Neuron (in vitro differentiated cells): ENCODE measurements around the gene DDIT3.
A peak's percentile ranks its signal among the peaks of the same experiment; 100 is the strongest.
"Not testable (repeated sequence)": the region's sequence is repeated elsewhere in the genome, so short reads cannot be mapped to it uniquely, and the experiment has no call there.

Experiments
- H2AFZ ChIP-seq: one replicate; pipeline ENCODE4 v1.6.1; 2013; ENCODE audit warnings: low read depth, mild to moderate bottlenecking, inconsistent platforms, low read length, moderate library complexity
- H3K27me3 ChIP-seq: one replicate; pipeline ENCODE4 v1.6.1; 2013; ENCODE audit warnings: low read length; ENCODE audit not compliant: insufficient read depth
- H3K36me3 ChIP-seq: one replicate; pipeline ENCODE4 v1.6.1; 2013; ENCODE audit warnings: low read length; ENCODE audit not compliant: insufficient read depth
- H3K4me1 ChIP-seq: one replicate; pipeline ENCODE4 v1.6.1; 2013; ENCODE audit warnings: low read length; ENCODE audit not compliant: insufficient read depth
- H3K4me3 ChIP-seq: 2 replicates; pipeline ENCODE4 v1.5.1; 2013; ENCODE audit warnings: mild to moderate bottlenecking, low read length, moderate library complexity
- H3K9me3 ChIP-seq: one replicate; pipeline ENCODE4 v1.6.1; 2013; ENCODE audit warnings: low read length

Gene DDIT3

GRCh38 chr12:57518176-57518919 is 2.0 kb downstream of the DDIT3 start:
- peak overlapping the region; percentile 66 for H3K4me3 ChIP-seq
- peaks cover 44% of the 10 kb centered on the region for H3K36me3 ChIP-seq
- no peak overlapping the region for H2AFZ ChIP-seq
- H3K27me3 ChIP-seq = no peaks in the 10 kb centered on the region
- no peaks in the 10 kb centered on the region for H3K9me3 ChIP-seq
- H3K4me1 ChIP-seq = peaks cover 37% of the 10 kb centered on the region

GRCh38 chr12:57517718-57518117 is 2.6 kb downstream of the DDIT3 start:
- not testable (repeated sequence) for H3K9me3 ChIP-seq, H2AFZ ChIP-seq, H3K27me3 ChIP-seq, H3K4me3 ChIP-seq
- H3K4me1 ChIP-seq = peaks cover 36% of the 10 kb centered on the region
- H3K36me3 ChIP-seq = peaks cover 50% of the 10 kb centered on the region

- H3K4me1 ChIP-seq = peaks cover 35% of the 10 kb centered on the region
- no peak overlapping the region for H2AFZ ChIP-seq
- H3K36me3 ChIP-seq = peaks cover 56% of the 10 kb centered on the region
- no peak overlapping the region for H3K4me3 ChIP-seq
- no peaks in the 10 kb centered on the region for H3K27me3 ChIP-seq
- no peaks in the 10 kb centered on the region for H3K9me3 ChIP-seq
Measured at GRCh38 chr12:57517187-57517586, 3.1 kb downstream of the DDIT3 start.

- H3K4me3 ChIP-seq = no peak overlapping the region
Measured at GRCh38 chr12:57516617-57517153, 3.6 kb downstream of the DDIT3 start.

GRCh38 chr12:57515934-57516541 is 4.3 kb downstream of the DDIT3 start:
- peaks cover 23% of the 10 kb centered on the region for H3K4me1 ChIP-seq
- H3K27me3 ChIP-seq = no peaks in the 10 kb centered on the region
- no peaks in the 10 kb centered on the region for H3K9me3 ChIP-seq
- peaks cover 67% of the 10 kb centered on the region for H3K36me3 ChIP-seq
- H3K4me3 ChIP-seq = no peak overlapping the region
- H2AFZ ChIP-seq = no peak overlapping the region

More at GRCh38 chr12:57516617-57517153, 3.6 kb downstream of the DDIT3 start:
- peaks cover 30% of the 10 kb centered on the region for H3K4me1 ChIP-seq
- no peaks in the 10 kb centered on the region for H3K9me3 ChIP-seq
- no peak overlapping the region for H2AFZ ChIP-seq
- no peaks in the 10 kb centered on the region for H3K27me3 ChIP-seq
- peaks cover 61% of the 10 kb centered on the region for H3K36me3 ChIP-seq

- no peak overlapping the region for H3K4me3 ChIP-seq
Measured at GRCh38 chr12:57515408-57515933, 4.8 kb downstream of the DDIT3 start.

GRCh38 chr12:57514720-57515407 is 5.5 kb downstream of the DDIT3 start:
- Histone ChIP-seq H3K9me3 (no peaks in the 10 kb centered on the region), H3K36me3 (peaks cover 78% of the 10 kb centered on the region), H3K4me3 (no peak overlapping the region), H2AFZ (no peak overlapping the region), H3K4me1 (peaks cover 20% of the 10 kb centered on the region), H3K27me3 (no peaks in the 10 kb centered on the region)

More at GRCh38 chr12:57515408-57515933, 4.8 kb downstream of the DDIT3 start:
- Histone ChIP-seq H3K9me3 (no peaks in the 10 kb centered on the region), H3K4me1 (peaks cover 20% of the 10 kb centered on the region), H3K36me3 (peaks cover 73% of the 10 kb centered on the region), H2AFZ (no peak overlapping the region), H3K27me3 (no peaks in the 10 kb centered on the region)

GRCh38 chr12:57514246-57514645 is 6.1 kb downstream of the DDIT3 start:
- Histone ChIP-seq H3K36me3 (peaks cover 82% of the 10 kb centered on the region), H3K4me1 (peaks cover 15% of the 10 kb centered on the region)
- H3K4me3 ChIP-seq, H3K27me3 ChIP-seq, H2AFZ ChIP-seq, H3K9me3 ChIP-seq: not testable (repeated sequence)

GRCh38 chr12:57513677-57514076 is 6.6 kb downstream of the DDIT3 start:
- not testable (repeated sequence) for H3K4me3 ChIP-seq, H3K4me1 ChIP-seq, H3K27me3 ChIP-seq, H3K9me3 ChIP-seq, H2AFZ ChIP-seq
- peaks cover 87% of the 10 kb centered on the region for H3K36me3 ChIP-seq

- Histone ChIP-seq H3K36me3 (peaks cover 88% of the 10 kb centered on the region), H3K9me3 (no peaks in the 10 kb centered on the region), H3K27me3 (no peaks in the 10 kb centered on the region), H3K4me1 (peaks cover 5% of the 10 kb centered on the region), H3K4me3 (no peak overlapping the region), H2AFZ (no peak overlapping the region)
Measured at GRCh38 chr12:57513266-57513665, 7.0 kb downstream of the DDIT3 start.

GRCh38 chr12:57512665-57513064 is 7.6 kb downstream of the DDIT3 start:
- H2AFZ ChIP-seq = no peak overlapping the region
- no peaks in the 10 kb centered on the region for H3K9me3 ChIP-seq
- no peaks in the 10 kb centered on the region for H3K4me1 ChIP-seq
- no peaks in the 10 kb centered on the region for H3K27me3 ChIP-seq
- H3K4me3 ChIP-seq = no peak overlapping the region
- peaks cover 83% of the 10 kb centered on the region for H3K36me3 ChIP-seq

GRCh38 chr12:57511588-57512325 is 8.6 kb downstream of the DDIT3 start:
- Histone ChIP-seq H3K4me1 (no peaks in the 10 kb centered on the region), H3K27me3 (no peaks in the 10 kb centered on the region), H3K9me3 (no peaks in the 10 kb centered on the region), H3K36me3 (peaks cover 74% of the 10 kb centered on the region), H2AFZ (no peak overlapping the region), H3K4me3 (no peak overlapping the region)
